Cardiac fibroblast (primary cell): ENCODE measurements around the gene RTKN.

Source experiments
- DNase-seq, 2 donors: peaks; one replicate each; pipeline versions ENCODE4 v3.0.0 to v3.0.0-alpha.2; 2010; ENCODE audit warnings: low read depth in 2 of 2
- H3K4me3 ChIP-seq, 2 donors: replicated peaks in 1 of 2; 1 replicate in 1 of 2; 2 replicates in 1 of 2; pipeline ENCODE4 v1.5.1; 2011; ENCODE audit warnings: low read depth in 2 of 2, low read length in 2 of 2, mild to moderate bottlenecking in 2 of 2, moderate library complexity in 1 of 2
- CTCF ChIP-seq: IDR thresholded peaks from one replicate; pipeline ENCODE4 v1.5.1; 2011; ENCODE audit warnings: low read depth, mild to moderate bottlenecking, low read length, inconsistent platforms

The RTKN gene

GRCh38 chr2:74418312-74418711 lies 23.4 kb downstream of the RTKN start:
- H3K4me3 ChIP-seq: no peak overlapping the region
- peak in 1 of 2 donors; percentile 11 for DNase-seq
- no peak for TF ChIP-seq CTCF

DNA sequence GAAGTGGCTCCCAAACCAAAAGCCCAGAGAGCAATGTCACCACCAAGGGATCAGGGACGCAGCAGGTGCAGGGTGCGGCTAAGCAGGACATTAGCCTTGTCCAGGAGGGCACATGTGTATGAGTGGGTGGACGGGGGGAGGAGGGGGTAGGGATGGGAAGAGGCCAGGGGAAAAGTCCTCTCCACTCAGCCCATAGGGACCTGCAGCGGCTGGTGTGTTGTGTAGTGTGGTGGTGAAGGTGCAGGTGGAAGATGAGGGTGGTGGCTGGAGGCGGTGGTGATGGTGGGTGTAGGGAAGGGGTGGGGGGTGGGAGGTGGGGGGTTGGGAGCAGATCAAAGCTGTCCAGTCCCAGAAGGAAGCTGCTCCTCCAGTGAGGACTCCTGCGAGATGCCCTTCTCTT lies 24.0 kb downstream of the RTKN start:
- TF ChIP-seq CTCF: no peak
- no peak for DNase-seq
- no peak overlapping the region for H3K4me3 ChIP-seq

GRCh38 chr2:74417197-74417596 lies 24.5 kb downstream of the RTKN start:
- no peak overlapping the region for H3K4me3 ChIP-seq
- TF ChIP-seq CTCF: no peak
- DNase-seq: no peak

DNA sequence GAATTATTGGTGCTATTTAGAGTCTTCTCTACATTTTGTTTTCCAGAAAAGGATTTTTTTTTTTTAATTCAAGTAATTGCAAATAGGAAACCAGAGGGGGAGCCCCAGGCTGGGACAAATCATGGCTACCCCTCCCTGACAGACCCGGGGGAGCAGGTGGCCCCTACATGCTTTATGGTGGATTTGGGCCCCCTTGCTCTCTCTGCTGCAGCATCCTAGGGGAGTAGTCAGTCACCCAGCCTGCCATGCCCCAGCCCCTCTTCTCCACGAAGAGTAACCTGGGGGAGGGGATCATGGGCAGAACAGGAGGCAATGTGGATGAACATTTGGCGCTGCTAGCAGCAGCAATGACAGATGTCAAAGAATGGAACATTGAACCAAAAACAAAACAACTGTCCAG lies 25.0 kb downstream of the RTKN start:
- no peak for TF ChIP-seq CTCF
- no peak overlapping the region for H3K4me3 ChIP-seq
- DNase-seq: no peak

GRCh38 chr2:74415762-74416395 lies 25.9 kb downstream of the RTKN start:
- DNase-seq: no peak
- peak overlapping the region in 1 of 2 donors; percentile 41 for H3K4me3 ChIP-seq
- no peak for TF ChIP-seq CTCF

DNA sequence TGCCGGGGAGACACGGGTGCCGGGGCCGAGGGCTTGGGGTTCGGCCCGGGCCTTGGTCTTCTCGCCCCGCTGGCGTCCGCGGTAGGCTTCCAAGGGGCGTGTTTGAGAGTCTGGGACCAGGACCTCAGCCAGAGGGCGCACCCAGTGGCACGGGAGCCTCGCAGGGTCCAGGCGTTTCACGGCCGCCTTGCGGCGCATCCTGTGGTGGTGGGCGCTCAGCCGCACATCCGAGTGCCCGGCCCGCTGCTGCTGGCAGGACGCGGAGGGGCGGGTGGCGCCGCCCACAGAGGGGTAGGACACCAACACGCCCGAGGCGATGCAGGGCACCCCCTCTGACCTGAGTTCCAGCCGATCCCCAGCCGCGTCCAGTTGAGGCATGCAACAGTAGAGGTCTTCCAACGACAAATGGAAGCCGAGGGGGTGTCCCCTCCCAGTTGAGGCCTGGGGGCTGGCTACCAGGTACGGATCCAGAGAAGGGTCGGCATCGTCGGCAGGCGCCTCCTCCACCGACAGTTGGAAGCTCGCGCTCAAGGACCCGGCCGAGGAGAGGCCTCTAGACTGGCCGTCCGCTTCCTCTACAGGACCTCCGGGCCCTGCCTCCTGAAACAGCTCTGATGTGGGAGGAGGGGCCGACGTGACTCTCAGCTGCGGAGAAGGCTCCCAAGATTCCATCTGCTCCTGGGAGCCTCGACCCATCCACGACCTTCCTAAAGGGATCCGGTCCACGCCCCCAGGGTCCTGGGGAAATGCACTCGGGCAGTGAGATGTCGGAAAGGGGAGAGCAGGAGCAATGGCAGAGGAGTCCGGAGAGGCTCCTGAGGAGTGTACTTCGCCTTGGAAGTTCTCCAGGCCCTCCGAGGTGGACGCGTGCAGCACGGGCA lies 26.6 kb downstream of the RTKN start:
- peak; percentile 16 to 39 for DNase-seq
- TF ChIP-seq CTCF: peak; percentile 7
- peak overlapping the region; percentile 41 for H3K4me3 ChIP-seq
